HG02623 (cell line): ENCODE results near the gene OGDHL.
"Not testable (repeated sequence)": the region's sequence is repeated elsewhere in the genome, so short reads cannot be mapped to it uniquely, and the experiment has no call there.

Experiments
- ATAC-seq: cut with Tn5 transposase; IDR thresholded peaks from one replicate; pipeline ENCODE4 v1.9.1; 2021; ENCODE audit warnings: moderate library complexity; ENCODE audit not compliant: unreplicated experiment

The OGDHL gene

GRCh38 chr10:49740346-49741107 is 21.6 kb downstream of the OGDHL start:
- no peak for ATAC-seq

GRCh38 chr10:49739426-49739825 is 22.7 kb downstream of the OGDHL start:
- ATAC-seq, result no peak

- no peak for ATAC-seq
Measured at GRCh38 chr10:49738616-49739360, 23.3 kb downstream of the OGDHL start.

- no peak for ATAC-seq
Measured at GRCh38 chr10:49737474-49738201, 24.5 kb downstream of the OGDHL start.

- no peak for ATAC-seq
Measured at GRCh38 chr10:49736564-49737113, 25.5 kb downstream of the OGDHL start.

- no peak for ATAC-seq
Measured at GRCh38 chr10:49735848-49736563, 26.1 kb downstream of the OGDHL start.

GRCh38 chr10:49735161-49735560 is 27.0 kb downstream of the OGDHL start:
- ATAC-seq, result no peak

GRCh38 chr10:49734676-49735075 is 27.4 kb downstream of the OGDHL start:
- no peak for ATAC-seq

- no peak for ATAC-seq
Measured at GRCh38 chr10:49733866-49734265, 28.3 kb downstream of the OGDHL start.

- ATAC-seq, result no peak
Measured at GRCh38 chr10:49726593-49726992, 35.5 kb downstream of the OGDHL start.

- not testable (repeated sequence) for ATAC-seq
Measured at GRCh38 chr10:49715157-49715556, 47.0 kb downstream of the OGDHL start.

- ATAC-seq, result no peak
Measured at GRCh38 chr10:49713266-49713665, 48.9 kb downstream of the OGDHL start.

- no peak for ATAC-seq
Measured at GRCh38 chr10:49711481-49711880, 50.6 kb downstream of the OGDHL start.

- no peak for ATAC-seq
Measured at GRCh38 chr10:49710966-49711365, 51.2 kb downstream of the OGDHL start.

- ATAC-seq, result no peak
Measured at GRCh38 chr10:49709934-49710333, 52.2 kb downstream of the OGDHL start.

- no peak for ATAC-seq
Measured at GRCh38 chr10:49707585-49707984, 54.5 kb downstream of the OGDHL start.

- no peak for ATAC-seq
Measured at GRCh38 chr10:49700997-49701396, 61.1 kb downstream of the OGDHL start.

- ATAC-seq, result no peak
Measured at GRCh38 chr10:49700211-49700610, 61.9 kb downstream of the OGDHL start.

GRCh38 chr10:49698679-49699078 is 63.4 kb downstream of the OGDHL start:
- ATAC-seq, result no peak

- ATAC-seq, result no peak
Measured at GRCh38 chr10:49696311-49696710, 65.8 kb downstream of the OGDHL start.

GRCh38 chr10:49694466-49694865 is 67.7 kb downstream of the OGDHL start:
- ATAC-seq, result no peak
